ENCODE measurements around the gene STAT4.

The STAT4 gene, protein sequence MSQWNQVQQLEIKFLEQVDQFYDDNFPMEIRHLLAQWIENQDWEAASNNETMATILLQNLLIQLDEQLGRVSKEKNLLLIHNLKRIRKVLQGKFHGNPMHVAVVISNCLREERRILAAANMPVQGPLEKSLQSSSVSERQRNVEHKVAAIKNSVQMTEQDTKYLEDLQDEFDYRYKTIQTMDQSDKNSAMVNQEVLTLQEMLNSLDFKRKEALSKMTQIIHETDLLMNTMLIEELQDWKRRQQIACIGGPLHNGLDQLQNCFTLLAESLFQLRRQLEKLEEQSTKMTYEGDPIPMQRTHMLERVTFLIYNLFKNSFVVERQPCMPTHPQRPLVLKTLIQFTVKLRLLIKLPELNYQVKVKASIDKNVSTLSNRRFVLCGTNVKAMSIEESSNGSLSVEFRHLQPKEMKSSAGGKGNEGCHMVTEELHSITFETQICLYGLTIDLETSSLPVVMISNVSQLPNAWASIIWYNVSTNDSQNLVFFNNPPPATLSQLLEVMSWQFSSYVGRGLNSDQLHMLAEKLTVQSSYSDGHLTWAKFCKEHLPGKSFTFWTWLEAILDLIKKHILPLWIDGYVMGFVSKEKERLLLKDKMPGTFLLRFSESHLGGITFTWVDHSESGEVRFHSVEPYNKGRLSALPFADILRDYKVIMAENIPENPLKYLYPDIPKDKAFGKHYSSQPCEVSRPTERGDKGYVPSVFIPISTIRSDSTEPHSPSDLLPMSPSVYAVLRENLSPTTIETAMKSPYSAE

GRCh38 chr2:191150600-191151330 is at the start of gene STAT4:
Gene STAT4 (minus strand): TSS chr2:191150994. CDS start chr2:191148203, 2,791 bp downstream.
- DNase-seq = peak; percentile 65 to 84

DNA sequence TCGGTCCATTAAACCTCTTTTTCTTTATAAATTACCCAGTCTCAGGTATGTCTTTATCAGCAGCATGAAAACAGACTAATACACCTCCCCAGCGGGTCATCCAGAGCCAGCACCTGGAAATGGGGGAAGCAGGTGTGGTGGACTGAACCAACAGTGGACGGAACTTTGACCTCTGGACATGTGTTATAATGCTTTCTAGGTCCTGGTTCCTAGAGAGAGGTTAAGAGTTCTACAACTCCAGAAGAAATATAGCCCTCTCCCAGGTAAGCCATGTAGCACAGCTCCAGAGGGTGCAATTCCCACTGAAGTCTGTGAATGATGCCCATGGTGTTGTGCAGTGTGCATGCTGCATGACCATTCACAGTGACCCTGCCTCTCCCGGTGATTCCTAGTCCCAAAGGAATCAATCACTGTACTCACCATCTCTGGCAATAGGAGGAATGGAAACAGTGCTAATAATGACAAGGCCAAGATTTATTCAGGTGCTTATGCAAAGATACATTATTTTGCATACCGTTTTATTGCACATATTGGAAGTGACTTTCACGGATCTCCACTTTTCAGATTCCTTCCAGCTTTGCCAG is 49.2 kb upstream of the STAT4 start:
- DNase-seq = no peak

DNA sequence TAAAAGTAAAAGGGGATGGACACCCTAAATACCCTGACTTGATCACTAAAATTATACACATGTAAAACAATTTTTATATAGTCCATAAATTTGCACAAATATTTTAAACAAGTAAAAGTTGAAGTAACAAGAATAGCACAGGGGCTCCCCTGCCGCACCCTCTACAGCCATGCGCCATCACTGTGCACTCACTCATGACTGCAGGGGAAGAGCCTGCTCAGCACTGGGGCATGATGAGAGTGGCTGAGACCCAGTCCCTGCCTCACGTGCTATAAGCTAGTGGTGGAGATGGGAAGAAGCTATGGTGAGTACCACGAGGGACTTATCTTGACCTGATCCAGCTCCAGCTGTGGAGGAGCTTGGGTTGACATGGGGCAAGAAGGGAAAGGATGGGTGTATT is 47.5 kb upstream of the STAT4 start:
- DNase-seq = no peak

DNA sequence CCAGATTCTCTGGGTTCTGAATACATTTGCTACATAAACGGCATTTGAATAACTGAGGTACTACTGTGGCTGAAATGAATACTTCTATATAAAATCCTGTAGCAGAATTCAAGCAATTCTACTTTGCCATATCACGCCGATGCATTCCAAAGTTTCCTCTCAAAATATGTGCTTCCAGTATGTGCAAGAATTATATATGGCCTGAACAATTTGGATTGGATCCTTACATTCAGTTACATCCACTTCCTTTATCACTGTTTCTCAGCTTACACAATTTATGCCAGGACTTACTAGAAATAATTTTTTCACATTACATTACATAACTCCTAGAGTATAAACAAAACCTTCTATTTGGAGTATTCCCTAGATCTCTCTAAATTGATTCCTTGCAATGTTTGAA is 46.3 kb upstream of the STAT4 start:
- DNase-seq = no peak

DNA sequence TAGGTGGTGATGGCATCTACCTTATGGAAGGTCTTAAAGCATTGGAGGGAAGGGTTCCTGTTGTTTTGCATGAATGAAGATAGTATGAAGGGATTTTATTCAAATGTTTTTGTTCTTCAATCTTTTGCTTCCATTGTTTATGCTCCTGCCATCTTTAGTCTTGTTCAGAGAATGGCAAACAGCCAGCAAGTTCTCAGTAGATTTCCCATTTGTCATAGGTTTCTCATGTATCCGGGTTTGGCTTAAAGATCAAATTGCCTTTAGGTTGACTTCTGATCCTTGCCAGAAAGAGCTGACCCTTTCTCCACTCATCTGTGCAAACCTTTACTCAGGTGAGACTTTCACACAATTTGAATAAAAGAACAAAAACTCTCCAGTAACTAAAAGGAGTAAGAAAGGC is 44.2 kb upstream of the STAT4 start:
- DNase-seq = no peak

GRCh38 chr2:191190861-191191552 is 40.2 kb upstream of the STAT4 start:
- no peak for DNase-seq

DNA sequence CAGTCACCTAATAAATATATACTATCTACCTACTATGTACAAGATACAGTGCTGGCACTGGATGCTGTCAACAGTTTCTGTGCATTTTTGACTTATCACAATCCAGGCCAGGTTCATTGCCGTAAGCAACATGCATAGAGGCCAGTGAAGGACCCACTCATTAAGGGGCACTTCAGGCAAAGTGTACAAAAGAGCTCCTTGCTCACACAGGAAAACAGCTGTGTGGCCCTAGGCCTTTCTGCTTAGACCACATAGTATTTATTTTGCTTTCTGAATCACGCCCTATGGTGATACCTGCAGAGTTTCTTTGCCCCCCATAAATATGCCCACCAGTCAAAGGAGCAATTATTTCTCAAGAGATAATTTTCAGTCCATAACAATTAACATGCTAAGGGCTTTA is 39.6 kb upstream of the STAT4 start:
- DNase-seq = no peak

- DNase-seq = no peak
These were observed 38.4 kb upstream of the STAT4 start for GRCh38 chr2:191189112-191189635.

- no peak for DNase-seq
These were observed 37.8 kb upstream of the STAT4 start for GRCh38 chr2:191188550-191189093.

GRCh38 chr2:191187105-191187829 is 36.5 kb upstream of the STAT4 start:
- DNase-seq = no peak

- no peak for DNase-seq
These were observed 33.7 kb upstream of the STAT4 start for GRCh38 chr2:191184457-191184856.

- DNase-seq = no peak
These were observed 32.7 kb upstream of the STAT4 start for GRCh38 chr2:191183516-191183915.

DNA sequence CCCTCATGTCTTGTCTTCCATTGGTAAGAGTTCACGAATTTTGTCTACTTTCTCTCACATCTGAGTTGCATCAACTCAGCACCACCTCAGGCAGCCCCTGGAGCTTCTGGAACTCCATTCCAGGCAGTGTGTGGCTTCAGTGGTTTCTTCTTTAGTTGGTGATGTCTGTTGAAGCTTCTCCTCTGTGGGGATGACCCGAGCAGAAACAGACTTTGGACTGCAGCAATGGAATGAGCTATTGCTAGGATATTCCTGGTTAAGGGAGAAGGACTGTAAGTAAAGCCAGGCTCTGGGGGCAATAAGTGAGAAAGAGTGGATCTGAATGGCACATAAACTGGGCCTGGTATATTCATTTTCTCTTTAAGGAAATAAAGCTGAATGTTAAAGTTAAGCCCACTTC is 32.3 kb upstream of the STAT4 start:
- no peak for DNase-seq

DNA sequence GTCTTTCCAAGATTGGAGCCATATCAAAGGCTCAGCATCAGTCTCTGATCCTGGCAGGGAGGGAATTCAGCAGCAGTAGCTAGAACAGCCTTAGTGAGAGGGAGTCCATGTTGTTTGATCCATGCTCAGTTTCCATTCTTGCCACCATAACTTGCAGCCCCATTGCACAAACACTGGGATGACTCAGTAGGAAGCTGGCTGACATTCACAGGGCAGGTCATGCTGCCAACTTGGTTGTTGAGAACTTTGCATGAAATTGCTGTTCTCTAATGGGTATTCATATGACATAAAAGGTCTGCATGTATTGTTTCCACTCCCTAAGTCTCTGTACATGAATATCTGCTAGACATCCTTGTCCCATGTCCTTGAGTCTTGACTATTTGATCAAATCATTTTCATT is 29.9 kb upstream of the STAT4 start:
- no peak for DNase-seq

GRCh38 chr2:191180276-191180675 is 29.5 kb upstream of the STAT4 start:
- DNase-seq = no peak

- DNase-seq = no peak
These were observed 28.2 kb upstream of the STAT4 start for GRCh38 chr2:191178806-191179514.

DNA sequence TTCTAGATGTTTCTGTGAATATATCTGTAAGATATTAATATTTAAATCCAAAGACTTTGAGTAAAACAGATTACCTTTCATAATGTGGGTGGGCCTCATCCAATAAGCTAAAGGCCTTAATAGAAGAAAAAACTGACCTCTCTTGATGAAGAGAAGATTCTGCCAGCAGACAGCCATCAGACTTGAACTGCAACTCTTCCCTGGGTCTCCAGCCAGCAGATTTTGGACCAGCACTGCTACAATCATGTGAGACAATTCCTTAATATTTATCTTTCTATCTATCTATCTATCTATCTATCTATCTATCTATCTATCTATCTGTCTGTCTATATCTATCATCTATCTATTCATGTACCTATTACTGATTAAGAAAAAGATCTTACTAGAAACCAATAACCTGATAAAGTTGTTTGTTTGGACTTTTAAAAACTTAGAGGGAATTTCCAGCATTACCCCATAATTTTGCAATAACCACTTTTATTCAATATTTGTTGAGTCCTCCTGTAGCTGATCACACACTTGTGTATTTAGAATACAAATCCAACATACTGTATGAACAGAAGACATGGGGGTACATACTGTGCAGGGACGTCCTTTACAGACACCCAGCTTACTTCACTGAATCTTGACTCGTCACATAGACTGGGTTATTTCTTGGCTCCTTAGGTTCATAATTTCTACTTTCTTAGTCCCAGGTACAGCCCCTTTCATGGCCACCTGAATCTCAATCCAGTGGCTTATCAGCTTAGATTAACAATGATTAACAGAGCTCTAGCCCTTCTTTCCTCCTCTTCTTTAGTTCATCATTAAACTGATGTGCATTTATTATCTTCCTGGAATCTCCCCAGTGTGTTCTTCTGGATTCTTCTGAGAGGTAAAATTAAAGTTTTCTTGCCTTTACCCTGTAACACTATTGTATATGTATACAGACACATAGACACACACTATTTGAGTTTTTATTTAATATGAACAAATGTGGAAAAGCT is 27.2 kb upstream of the STAT4 start:
- no peak for DNase-seq

- no peak for DNase-seq
These were observed 26.1 kb upstream of the STAT4 start for GRCh38 chr2:191176801-191177438.

DNA sequence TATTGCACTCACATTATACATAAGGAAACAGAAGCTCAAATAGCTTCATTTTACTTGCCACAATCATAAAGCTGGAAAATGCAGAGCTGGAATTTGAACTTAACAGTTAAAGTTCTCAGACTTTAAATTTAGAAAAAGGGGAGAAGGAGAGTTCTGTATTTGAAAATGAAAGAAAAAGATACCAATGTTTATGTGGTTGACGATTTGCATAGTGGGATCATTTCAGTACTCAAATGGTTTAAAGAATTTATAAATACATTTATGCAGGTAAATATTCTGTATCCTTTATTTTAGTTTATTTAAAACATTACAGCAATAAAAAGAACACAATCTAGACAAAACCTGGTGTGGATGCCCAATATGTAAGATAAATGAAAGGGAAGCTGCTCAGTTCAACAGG is 25.5 kb upstream of the STAT4 start:
- DNase-seq = no peak

Data from stimulated activated CD4-positive, alpha-beta T cell treated with anti-CD3 and anti-CD28 coated beads, Interleukin-4, amount 100 ng/mL, for 4 hours (primary cell).